Cardiac fibroblast (primary cell): ENCODE data around the gene ASCL5.

ENCODE experiments used
- DNase-seq, 2 donors: peaks; one replicate each; pipeline versions ENCODE4 v3.0.0 to v3.0.0-alpha.2; 2010; ENCODE audit warnings: low read depth in 2 of 2
- H3K4me3 ChIP-seq, 2 donors: replicated peaks in 1 of 2; 1 replicate in 1 of 2; 2 replicates in 1 of 2; pipeline ENCODE4 v1.5.1; 2011; ENCODE audit warnings: low read depth in 2 of 2, low read length in 2 of 2, mild to moderate bottlenecking in 2 of 2, moderate library complexity in 1 of 2
- CTCF ChIP-seq: IDR thresholded peaks from one replicate; pipeline ENCODE4 v1.5.1; 2011; ENCODE audit warnings: low read depth, mild to moderate bottlenecking, low read length, inconsistent platforms

Gene ASCL5

GRCh38 chr1:201143726-201144635, 17.0 kb upstream of the ASCL5 start:
- DNase-seq: no peak
- H3K4me3 ChIP-seq: no peak overlapping the region
- TF ChIP-seq CTCF: no peak

GRCh38 chr1:201142849-201143725, 16.1 kb upstream of the ASCL5 start:
- no peak overlapping the region for H3K4me3 ChIP-seq
- no peak for TF ChIP-seq CTCF
- no peak for DNase-seq

- DNase-seq: no peak
- no peak overlapping the region for H3K4me3 ChIP-seq
- no peak for TF ChIP-seq CTCF
Measured at GRCh38 chr1:201142011-201142848, 15.2 kb upstream of the ASCL5 start.

GRCh38 chr1:201141418-201141817, 14.4 kb upstream of the ASCL5 start:
- no peak overlapping the region for H3K4me3 ChIP-seq
- DNase-seq: no peak
- TF ChIP-seq CTCF: no peak

GRCh38 chr1:201140941-201141260, 13.9 kb upstream of the ASCL5 start:
- TF ChIP-seq CTCF: no peak
- no peak for DNase-seq
- no peak overlapping the region for H3K4me3 ChIP-seq

GRCh38 chr1:201140235-201140940, 13.4 kb upstream of the ASCL5 start:
- no peak for TF ChIP-seq CTCF
- no peak overlapping the region for H3K4me3 ChIP-seq
- DNase-seq: no peak
